Gastrocnemius medialis (tissue), 4 donors: ENCODE results near the gene ASXL3. TPM values are rescaled to one million over a fixed set of nuclear protein-coding genes. Genes with fewer than 3 reads are reported as not detected.

Experiments
- ATAC-seq, 2 donors: fragments of 150-250 bp; one replicate each; pipeline ENCODE4 v1.9.1; 2016
- DNase-seq, 2 donors: peaks; one replicate each; pipeline ENCODE4 v3.0.0-alpha.2; 2019
- H3K27ac ChIP-seq, 4 donors: fragments of 200-600 bp; sonication (generic); 1 replicate in 1 of 4; 2 replicates in 3 of 4; pipeline ENCODE4 v1.5.1; 2016 to 2018; ENCODE audit warnings: mild to moderate bottlenecking in 2 of 4, moderate library complexity in 1 of 4
- H3K27me3 ChIP-seq, 3 donors: fragments of 200-600 bp; sonication (generic) in 2 of 3; 1 replicate in 1 of 3; 2 replicates in 2 of 3; pipeline versions ENCODE4 v1.5.1 to v1.6.0; 2016 to 2019; ENCODE audit warnings: mild to moderate bottlenecking in 1 of 3, moderate library complexity in 1 of 3
- H3K36me3 ChIP-seq, 2 donors: fragments of 200-600 bp; sonication (generic) in 1 of 2; one replicate each; pipeline ENCODE4 v1.5.1; 2017 to 2018
- H3K4me1 ChIP-seq, 2 donors: fragments of 200-600 bp; sonication (generic) in 1 of 2; one replicate each; pipeline ENCODE4 v1.5.1; 2016 to 2017; ENCODE audit warnings: mild to moderate bottlenecking in 2 of 2
- H3K4me3 ChIP-seq, 4 donors: fragments of 200-600 bp; sonication (generic) in 3 of 4; 1 replicate in 1 of 4; 2 replicates in 3 of 4; pipeline ENCODE4 v1.5.1; 2016 to 2019; ENCODE audit warnings: mild to moderate bottlenecking in 2 of 4
- H3K9me3 ChIP-seq, 3 donors: fragments of 200-600 bp; sonication (generic) in 2 of 3; 1 replicate in 1 of 3; 2 replicates in 2 of 3; pipeline ENCODE4 v1.5.1; 2016 to 2019
- CTCF ChIP-seq, 5 experiments: fragments of 450-650 bp in 3 of 5; fragments of 200-600 bp in 2 of 5; sonication (generic) in 2 of 5; IDR thresholded peaks in 4 of 5; conservative IDR thresholded peaks in 1 of 5; 1 replicate in 4 of 5; 2 replicates in 1 of 5; pipeline ENCODE4 v1.5.1; 2016 to 2019; ENCODE audit warnings: antibody characterized with exemption in 5 of 5, mild to moderate bottlenecking in 3 of 5, moderate library complexity in 3 of 5
- POLR2A ChIP-seq, 2 donors: fragments of 450-650 bp; IDR thresholded peaks; one replicate each; pipeline ENCODE4 v1.6.1; 2017; ENCODE audit warnings: antibody characterized with exemption in 2 of 2, mild to moderate bottlenecking in 2 of 2, moderate library complexity in 2 of 2
- in situ Hi-C, 4 donors: fragments of 200-750 bp; cut with MboI; loops; one replicate each; pipeline versions ENCODE4 v1.15.0 to v1.8.0; 2017; ENCODE audit warnings: low sequenced_read_pairs in 4 of 4
- intact Hi-C: fragments of 100-400 bp; cut with DNase I; formaldehyde crosslinking; loops from one replicate; pipeline ENCODE4 v1.15.1; 2023; ENCODE audit warnings: low total_unique reads
- total RNA-seq, 4 donors: library from RNA; depleted of rRNA; stranded (reverse); fragments of >200 nt; gene quantifications; one replicate each; pipeline versions ENCODE4 v1.1.0 to v1.2.3, GENCODE V29; 2016

The ASXL3 gene
- total RNA-seq, 4 donors from 2014 or later = 0.04 to 0.12 (median 0.05) TPM; not detected in 1

GRCh38 chr18:33696332-33697162, 118.5 kb downstream of the ASXL3 start:
- no peak for DNase-seq
- Histone ChIP-seq H3K27me3 (no peaks in the 10 kb centered on the region), H3K4me3 (no peak overlapping the region), H3K4me1 (no peaks in the 10 kb centered on the region), H3K27ac (no peak overlapping the region), H3K36me3 (no peaks in the 10 kb centered on the region), H3K9me3 (no peaks in the 10 kb centered on the region)
- TF ChIP-seq CTCF (IDR thresholded peaks at IDR 0.05 in 4 of 5, conservative IDR thresholded peaks at IDR 0.05 in 1 of 5) (no peak), POLR2A (IDR thresholded peaks at IDR 0.05) (no peak)
- ATAC-seq = no peak
- intact Hi-C loops (no loop called here), in situ Hi-C loops (no loop called here)

- DNase-seq = no peak
- TF ChIP-seq POLR2A (IDR thresholded peaks at IDR 0.05) (no peak), CTCF (IDR thresholded peaks at IDR 0.05 in 4 of 5, conservative IDR thresholded peaks at IDR 0.05 in 1 of 5) (no peak)
- H3K36me3 ChIP-seq = no peaks in the 10 kb centered on the region
- H3K27me3 ChIP-seq = no peaks in the 10 kb centered on the region
- H3K4me1 ChIP-seq = no peaks in the 10 kb centered on the region
- intact Hi-C loops = no loop called here
- in situ Hi-C loops = no loop called here
- no peaks in the 10 kb centered on the region for H3K9me3 ChIP-seq
- ATAC-seq = no peak
- no peak overlapping the region for H3K4me3 ChIP-seq
- H3K27ac ChIP-seq = no peak overlapping the region
These were observed 119.5 kb downstream of the ASXL3 start for GRCh38 chr18:33697498-33697897.

- Histone ChIP-seq H3K4me1 (no peaks in the 10 kb centered on the region), H3K36me3 (no peaks in the 10 kb centered on the region), H3K4me3 (no peak overlapping the region), H3K27me3 (no peaks in the 10 kb centered on the region), H3K27ac (no peak overlapping the region), H3K9me3 (no peaks in the 10 kb centered on the region)
- in situ Hi-C loops (no loop called here), intact Hi-C loops (no loop called here)
- DNase-seq (no peak), ATAC-seq (no peak)
- TF ChIP-seq CTCF (IDR thresholded peaks at IDR 0.05 in 4 of 5, conservative IDR thresholded peaks at IDR 0.05 in 1 of 5) (no peak), POLR2A (IDR thresholded peaks at IDR 0.05) (no peak)
These were observed 121.4 kb downstream of the ASXL3 start for GRCh38 chr18:33699372-33699771.

GRCh38 chr18:33700513-33700976, 122.5 kb downstream of the ASXL3 start:
- no peaks in the 10 kb centered on the region for H3K36me3 ChIP-seq
- intact Hi-C loops = no loop called here
- TF ChIP-seq CTCF (IDR thresholded peaks at IDR 0.05 in 4 of 5, conservative IDR thresholded peaks at IDR 0.05 in 1 of 5) (no peak), POLR2A (IDR thresholded peaks at IDR 0.05) (no peak)
- no peak for DNase-seq
- H3K27me3 ChIP-seq = no peaks in the 10 kb centered on the region
- no peaks in the 10 kb centered on the region for H3K9me3 ChIP-seq
- no peaks in the 10 kb centered on the region for H3K4me1 ChIP-seq
- H3K27ac ChIP-seq = no peak overlapping the region
- H3K4me3 ChIP-seq = no peak overlapping the region
- in situ Hi-C loops = no loop called here
- ATAC-seq = no peak
